Erythroblast (primary cell): ENCODE data around the gene GRIK1.

Experiments used
- GATA1 ChIP-seq: IDR thresholded peaks from 2 replicates; pipeline ENCODE4 v1.6.1; 2011; ENCODE audit warnings: low read depth, mild to moderate bottlenecking, control low read depth, low read length, moderate library complexity
- POLR2A ChIP-seq: IDR thresholded peaks from 2 replicates; pipeline ENCODE4 v1.6.1; 2011; ENCODE audit warnings: mild to moderate bottlenecking, low read length

DNA sequence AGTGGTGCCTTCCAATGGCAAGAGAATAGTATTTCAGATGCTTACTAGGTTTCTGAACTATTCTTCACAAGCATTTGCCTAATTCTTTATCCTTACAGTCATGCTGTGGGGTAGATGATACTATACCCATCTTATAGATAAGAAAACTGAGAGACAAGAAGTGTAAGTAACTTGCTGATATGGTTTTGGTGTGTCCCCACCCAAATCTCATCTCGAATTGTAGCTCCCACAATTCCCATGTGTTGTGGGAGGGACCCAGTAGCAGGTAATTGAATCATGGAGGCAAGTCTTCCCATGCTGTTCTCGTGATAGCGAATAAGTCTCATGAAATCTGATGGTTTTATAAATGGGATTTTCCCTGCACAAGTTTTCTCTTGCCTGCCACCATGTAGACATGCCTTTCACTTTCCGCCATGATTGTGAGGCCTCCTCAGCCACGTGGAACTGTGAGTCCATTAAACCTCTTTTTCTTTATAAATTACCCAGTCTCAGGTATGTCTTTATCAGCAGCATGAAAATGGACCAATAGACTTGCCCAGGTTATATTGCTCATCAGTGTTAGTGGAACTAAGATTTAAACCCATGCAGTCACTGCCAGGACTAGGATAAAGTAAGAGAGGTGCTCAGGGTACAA, 298.7 kb downstream of the GRIK1 start:
- TF ChIP-seq POLR2A (no peak), GATA1 (no peak)
